ENCODE data around the gene ESPN. TPM values are rescaled to one million over a fixed set of nuclear protein-coding genes. Genes with fewer than 3 reads are reported as not detected.
A peak's percentile ranks its signal among the peaks of the same experiment; 100 is the strongest.

The ESPN gene
- total and polyA plus RNA-seq, 10 donors, result 0.26 to 6.0 (median 0.54) TPM; not detected in 1

GRCh38 chr1:6425658-6426057 is 1.1 kb downstream of the ESPN start:
- Histone ChIP-seq H3K27ac (no peak overlapping the region), H3K36me3 (no peaks in the 10 kb centered on the region), H3K9me3 (no peaks in the 10 kb centered on the region), H3K4me1 (peaks cover 12 to 37% (median 29%) of the 10 kb centered on the region in 6 donors), H3K4me3 (peak overlapping the region in 1 of 8 donors; percentile 70), H3K27me3 (replicated peaks in 1 of 7) (peaks cover 6 to 100% (median 54%) of the 10 kb centered on the region in 7 donors)
- TF ChIP-seq CTCF (IDR thresholded peaks at IDR 0.05 in 8 of 11, conservative IDR thresholded peaks at IDR 0.05 in 3 of 11) (no peak), POLR2AphosphoS5 (IDR thresholded peaks at IDR 0.05) (no peak), POLR2A (IDR thresholded peaks at IDR 0.05) (no peak)
- 77 to 89% (median 83%) methylated on average over 5 to 6 of the region's 6 CpGs for WGBS, 5 donors
- no peak for DNase-seq
- intact Hi-C loops (cut with DNase I; ENCODE audit: low total_unique reads), result no loop called here

- Histone ChIP-seq H3K27me3 (replicated peaks in 1 of 7) (peaks cover 4 to 97% (median 47%) of the 10 kb centered on the region in 7 donors), H3K9me3 (no peaks in the 10 kb centered on the region), H3K36me3 (no peaks in the 10 kb centered on the region), H3K27ac (no peak overlapping the region), H3K4me1 (peaks cover 11 to 31% (median 27%) of the 10 kb centered on the region in 6 donors), H3K4me3 (no peak overlapping the region)
- TF ChIP-seq POLR2A (IDR thresholded peaks at IDR 0.05) (no peak), POLR2AphosphoS5 (IDR thresholded peaks at IDR 0.05) (no peak), CTCF (IDR thresholded peaks at IDR 0.05 in 8 of 11, conservative IDR thresholded peaks at IDR 0.05 in 3 of 11) (no peak)
- intact Hi-C loops (cut with DNase I; ENCODE audit: low total_unique reads), result no loop called here
- 73 to 92% (median 88%) methylated on average over 7 to 9 of the region's 9 CpGs for WGBS, 5 donors
- no peak for DNase-seq
Measured at GRCh38 chr1:6426277-6426971, 1.8 kb downstream of the ESPN start.

GRCh38 chr1:6426972-6427350 is 2.4 kb downstream of the ESPN start:
- 76 to 85% (median 81%) methylated on average over 9 to 10 of the region's 10 CpGs for WGBS, 5 donors
- no peak overlapping the region for H3K27ac ChIP-seq
- H3K4me3 ChIP-seq, result no peak overlapping the region
- no peaks in the 10 kb centered on the region for H3K9me3 ChIP-seq
- no peak for DNase-seq
- peaks cover 4 to 92% (median 44%) of the 10 kb centered on the region in 7 donors for H3K27me3 ChIP-seq (replicated peaks in 1 of 7)
- peaks cover 11 to 31% (median 27%) of the 10 kb centered on the region in 6 donors for H3K4me1 ChIP-seq
- H3K36me3 ChIP-seq, result no peaks in the 10 kb centered on the region
- TF ChIP-seq POLR2AphosphoS5 (IDR thresholded peaks at IDR 0.05) (no peak), CTCF (IDR thresholded peaks at IDR 0.05 in 8 of 11, conservative IDR thresholded peaks at IDR 0.05 in 3 of 11) (no peak), POLR2A (IDR thresholded peaks at IDR 0.05) (no peak)
- intact Hi-C loops (cut with DNase I; ENCODE audit: low total_unique reads), result no loop called here

Data from spleen (tissue), 11 donors.